Panc1 (cell line): ENCODE data around the gene CTDSP1.

Experiments
- POLR2AphosphoS5 ChIP-seq: IDR thresholded peaks from 2 replicates; pipeline ENCODE4 v1.6.1; 2012; ENCODE audit warnings: mild to moderate bottlenecking, low read depth, low read length, moderate library complexity
- REST ChIP-seq, 2 experiments: IDR thresholded peaks; 2 replicates each; pipeline ENCODE4 v1.6.1; 2011 to 2012; ENCODE audit warnings: low read depth in 2 of 2, control low read depth in 1 of 2, low read length in 1 of 2, mild to moderate bottlenecking in 1 of 2, moderate library complexity in 1 of 2; ENCODE audit not compliant: insufficient read depth in 1 of 2
- TCF7L2 ChIP-seq: IDR thresholded peaks from 2 replicates; pipeline ENCODE4 v1.6.1; 2011; ENCODE audit warnings: mild to moderate bottlenecking, low read depth, low read length, inconsistent platforms
- TF ChIP-seq, protein P1 (sequence below): fragments of 450-650 bp; IDR thresholded peaks from 2 replicates; pipeline ENCODE4 v1.5.1; 2017; ENCODE audit warnings: mild to moderate bottlenecking

DNA sequence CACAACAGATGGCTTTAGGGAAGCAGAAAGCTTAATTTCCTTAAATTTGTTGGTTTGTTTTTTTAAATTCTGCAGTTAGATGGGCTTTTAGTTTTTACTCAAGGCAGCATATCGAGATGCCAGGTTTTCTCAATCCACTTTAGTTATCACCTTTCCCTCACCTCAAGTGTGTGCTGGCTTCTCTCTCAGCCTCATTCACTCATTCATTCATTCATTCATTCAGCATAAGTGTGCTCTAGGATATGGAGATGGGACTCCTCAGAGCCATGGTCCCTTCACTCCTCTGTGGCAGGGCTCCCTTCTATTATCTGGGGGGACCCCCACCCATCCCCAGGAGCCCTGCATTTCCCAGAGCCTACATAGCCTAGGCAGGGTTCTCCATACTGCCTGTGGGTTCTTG, 38.3 kb downstream of the CTDSP1 start:
- TF ChIP-seq, protein P1, sequence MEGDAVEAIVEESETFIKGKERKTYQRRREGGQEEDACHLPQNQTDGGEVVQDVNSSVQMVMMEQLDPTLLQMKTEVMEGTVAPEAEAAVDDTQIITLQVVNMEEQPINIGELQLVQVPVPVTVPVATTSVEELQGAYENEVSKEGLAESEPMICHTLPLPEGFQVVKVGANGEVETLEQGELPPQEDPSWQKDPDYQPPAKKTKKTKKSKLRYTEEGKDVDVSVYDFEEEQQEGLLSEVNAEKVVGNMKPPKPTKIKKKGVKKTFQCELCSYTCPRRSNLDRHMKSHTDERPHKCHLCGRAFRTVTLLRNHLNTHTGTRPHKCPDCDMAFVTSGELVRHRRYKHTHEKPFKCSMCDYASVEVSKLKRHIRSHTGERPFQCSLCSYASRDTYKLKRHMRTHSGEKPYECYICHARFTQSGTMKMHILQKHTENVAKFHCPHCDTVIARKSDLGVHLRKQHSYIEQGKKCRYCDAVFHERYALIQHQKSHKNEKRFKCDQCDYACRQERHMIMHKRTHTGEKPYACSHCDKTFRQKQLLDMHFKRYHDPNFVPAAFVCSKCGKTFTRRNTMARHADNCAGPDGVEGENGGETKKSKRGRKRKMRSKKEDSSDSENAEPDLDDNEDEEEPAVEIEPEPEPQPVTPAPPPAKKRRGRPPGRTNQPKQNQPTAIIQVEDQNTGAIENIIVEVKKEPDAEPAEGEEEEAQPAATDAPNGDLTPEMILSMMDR: no peak
- no peak for TF ChIP-seq TCF7L2
- no peak for TF ChIP-seq POLR2AphosphoS5
- TF ChIP-seq REST (IDR thresholded peaks at IDR 0.05; ENCODE audit: insufficient read depth in 1 of 2, low read depth in 2 of 2, low read length in 1 of 2): no peak
